B cell (primary cell): ENCODE measurements around the gene ZFP1. TPM values are rescaled to one million over a fixed set of nuclear protein-coding genes. Genes with fewer than 3 reads are reported as not detected.

Source experiments
- ATAC-seq: fragments of 200-7000 bp; cut with Tn5 transposase; one replicate; pipeline ENCODE4 v1.10.0; 2021; ENCODE audit warnings: low read depth, mild to moderate bottlenecking, moderate number of reproducible peaks, moderate library complexity
- CTCF ChIA-PET: fragments of 350-600 bp; sonication (Branson Sonifier 250); formaldehyde crosslinking; loops from one replicate; lab custom pipeline; 2021; ENCODE audit warnings: antibody characterized with exemption, inconsistent platforms; lab: Charles Lee
- POLR2A ChIA-PET: fragments of 350-600 bp; sonication (Branson Sonifier 250); formaldehyde crosslinking; loops from one replicate; lab custom pipeline; 2021; ENCODE audit warnings: antibody characterized with exemption; lab: Charles Lee
- DNase-seq: peaks from one replicate; pipeline ENCODE4 v3.0.0; 2013
- H2AFZ ChIP-seq: 2 replicates; pipeline ENCODE4 v1.6.1; 2012; ENCODE audit warnings: mild to moderate bottlenecking, low read depth, low read length; ENCODE audit not compliant: insufficient read depth, poor library complexity, severe bottlenecking
- H3K27ac ChIP-seq, 2 donors: 1 replicate in 1 of 2; 2 replicates in 1 of 2; pipeline ENCODE4 v1.5.1; 2012 to 2013; ENCODE audit warnings: low read length in 2 of 2, mild to moderate bottlenecking in 2 of 2, moderate library complexity in 1 of 2
- H3K27me3 ChIP-seq, 4 experiments: fragments of 200-600 bp in 1 of 4; sonication (generic) in 1 of 4; replicated peaks in 1 of 4; 1 replicate in 2 of 4; 2 replicates in 2 of 4; pipeline versions ENCODE4 v1.6.1 to v1.7.0; 2013 to 2016; ENCODE audit warnings: low read length in 3 of 4, mild to moderate bottlenecking in 2 of 4, mixed read lengths in 1 of 4, moderate library complexity in 1 of 4; ENCODE audit not compliant: insufficient read depth in 4 of 4, control insufficient read depth in 3 of 4; ENCODE audit errors: control extremely low read depth in 1 of 4
- H3K36me3 ChIP-seq, 2 experiments: replicated peaks in 1 of 2; 1 replicate in 1 of 2; 2 replicates in 1 of 2; pipeline versions ENCODE4 v1.6.1 to v1.7.1; 2013; ENCODE audit warnings: low read length in 1 of 2; ENCODE audit not compliant: insufficient read depth in 2 of 2, control insufficient read depth in 1 of 2; ENCODE audit errors: control extremely low read depth in 1 of 2, extremely low read depth in 1 of 2
- H3K4me1 ChIP-seq, 2 donors: fragments of 200-600 bp in 1 of 2; sonication (generic) in 1 of 2; 1 replicate in 1 of 2; 2 replicates in 1 of 2; pipeline versions ENCODE4 v1.5.1 to v1.6.1; 2013 to 2017; ENCODE audit warnings: low read length in 2 of 2; ENCODE audit not compliant: control insufficient read depth in 2 of 2, insufficient read depth in 2 of 2
- H3K4me2 ChIP-seq: replicated peaks from 2 replicates; pipeline ENCODE3; 2012; ENCODE audit warnings: mild to moderate bottlenecking, low read depth, low read length; ENCODE audit not compliant: poor library complexity, severe bottlenecking
- H3K4me3 ChIP-seq, 5 experiments: fragments of 200-600 bp in 1 of 5; sonication (generic) in 1 of 5; 1 replicate in 3 of 5; 2 replicates in 2 of 5; pipeline versions ENCODE4 v1.5.1 to v1.7.0; 2011 to 2016; ENCODE audit warnings: low read length in 4 of 5, mild to moderate bottlenecking in 4 of 5, low read depth in 2 of 5, control low read depth in 1 of 5, moderate library complexity in 1 of 5; ENCODE audit not compliant: insufficient read depth in 1 of 5; ENCODE audit errors: control extremely low read depth in 1 of 5, extremely low read depth in 1 of 5
- H3K79me2 ChIP-seq: fragments of 200-600 bp; sonication (generic); one replicate; pipeline ENCODE4 v1.6.0; 2016; ENCODE audit warnings: low read length; ENCODE audit not compliant: control insufficient read depth, insufficient read depth
- H3K9ac ChIP-seq: fragments of 200-600 bp; sonication (generic); 2 replicates; pipeline ENCODE4 v1.6.1; 2017; ENCODE audit warnings: mild to moderate bottlenecking, low read length, moderate library complexity
- H3K9me3 ChIP-seq, 3 donors: one replicate each; pipeline versions ENCODE4 v1.6.1 to v1.7.1; 2013; ENCODE audit warnings: low read length in 2 of 3; ENCODE audit not compliant: control insufficient read depth in 2 of 3, insufficient read depth in 1 of 3; ENCODE audit errors: control extremely low read depth in 1 of 3
- H4K20me1 ChIP-seq: 2 replicates; pipeline ENCODE4 v1.6.0; 2012; ENCODE audit warnings: mild to moderate bottlenecking, low read length; ENCODE audit not compliant: insufficient read depth, control insufficient read depth, poor library complexity, severe bottlenecking
- H3K27ac Mint-ChIP-seq: one replicate; pipeline ENCODE4 v1.8.0; 2021; ENCODE audit warnings: mixed read lengths
- H3K27me3 Mint-ChIP-seq: one replicate; pipeline ENCODE4 v1.8.0; 2021; ENCODE audit warnings: mixed read lengths
- H3K4me1 Mint-ChIP-seq: one replicate; pipeline ENCODE4 v1.8.0; 2021; ENCODE audit warnings: mixed read lengths
- H3K4me3 Mint-ChIP-seq: one replicate; pipeline ENCODE4 v1.8.0; 2021; ENCODE audit warnings: mixed read lengths
- H3K9me3 Mint-ChIP-seq: one replicate; pipeline ENCODE4 v1.8.0; 2022; ENCODE audit warnings: mixed read lengths; ENCODE audit not compliant: insufficient read depth
- CTCF ChIP-seq: fragments of 200-600 bp; IDR thresholded peaks from one replicate; pipeline ENCODE4 v1.8.0; 2022; ENCODE audit warnings: antibody characterized with exemption, mild to moderate bottlenecking
- EZH2 ChIP-seq: IDR thresholded peaks from 2 replicates; pipeline ENCODE4 v1.6.1; 2012; ENCODE audit warnings: borderline replicate concordance, low read depth, mild to moderate bottlenecking, moderate library complexity, low read length; ENCODE audit not compliant: insufficient read depth, poor library complexity, severe bottlenecking
- WGBS: methylation state at CpG from one replicate; pipeline ENCODE4 v1.1.5; 2013; ENCODE audit warnings: missing lambda C conversion rate; ENCODE audit not compliant: insufficient coverage; 5-methylcytosine and 5-hydroxymethylcytosine counted together
- intact Hi-C: fragments of 100-400 bp; cut with micrococcal nuclease; formaldehyde crosslinking; loops from one replicate; pipeline ENCODE4 v1.10.0; 2022
- polyA plus RNA-seq: library from polyadenylated mRNA; depleted of rRNA; stranded (reverse); fragments of >200 nt; gene quantifications from 2 replicates; pipeline ENCODE4 v1.2.3, GENCODE V29; 2012
- total RNA-seq, 2 donors: library from RNA; stranded (reverse); fragments of 120-200 nt in 1 of 2; gene quantifications; 1 replicate in 1 of 2; 2 replicates in 1 of 2; pipeline versions ENCODE4 v1.2.3 to v1.2.4, GENCODE V29; 2013 to 2022

ZFP1 gene
- total and polyA plus RNA-seq, 2 donors (not counting 1 experiment from before 2014, with no cell fraction given): 3.4 to 13.4 TPM

- Mint-ChIP-seq H3K27ac (no peak overlapping the region), H3K27me3 (peaks cover 36% of the 10 kb centered on the region), H3K4me3 (no peak overlapping the region), H3K9me3 (no peaks in the 10 kb centered on the region), H3K4me1 (no peaks in the 10 kb centered on the region)
- Histone ChIP-seq H3K9ac (no peak overlapping the region), H3K4me3 (no peak overlapping the region), H3K27me3 (peaks cover 0 to 27% (median under 1%) of the 10 kb centered on the region in 4 experiments), H3K79me2 (no peaks in the 10 kb centered on the region), H3K27ac (no peak overlapping the region), H3K36me3 (no peaks in the 10 kb centered on the region), H2AFZ (no peak overlapping the region), H3K9me3 (peaks cover 0 to 4% (median 0%) of the 10 kb centered on the region in 3 donors), H3K4me1 (no peaks in the 10 kb centered on the region), H3K4me2 (no peak overlapping the region), H4K20me1 (no peaks in the 10 kb centered on the region)
- ChIA-PET POLR2A (interaction anchor here (0.6 kb wide), 1 partner anchor 292 kb away, joined by 3 read pairs; no protein-coding TSS in a partner anchor), CTCF (no interaction called here)
- ATAC-seq: no peak
- WGBS: 96% methylated on average over 18 of the region's 21 CpGs
- intact Hi-C loops: no loop called here
- no peak for DNase-seq
- TF ChIP-seq EZH2: no peak
- TF ChIP-seq CTCF: no peak
These were observed 44.4 kb downstream of the ZFP1 start for GRCh38 chr16:75192606-75193264.

- 100% methylated on average over 3 of the region's 4 CpGs for WGBS
- H3K4me1 ChIP-seq: peaks cover 0 to 2% of the 10 kb centered on the region in 2 donors
- no peaks in the 10 kb centered on the region for H4K20me1 ChIP-seq
- TF ChIP-seq EZH2 (no peak), CTCF (no peak)
- Mint-ChIP-seq H3K4me3 (no peak overlapping the region), H3K27me3 (peaks cover 41% of the 10 kb centered on the region), H3K9me3 (no peaks in the 10 kb centered on the region), H3K4me1 (no peaks in the 10 kb centered on the region), H3K27ac (no peak overlapping the region)
- peaks cover 0 to 4% (median 0%) of the 10 kb centered on the region in 3 donors for H3K9me3 ChIP-seq
- H3K4me3 ChIP-seq: no peak overlapping the region
- no peaks in the 10 kb centered on the region for H3K79me2 ChIP-seq
- ATAC-seq: no peak
- peaks cover 0 to 32% (median 5%) of the 10 kb centered on the region in 4 experiments for H3K27me3 ChIP-seq
- intact Hi-C loops: no loop called here
- H2AFZ ChIP-seq: no peak overlapping the region
- no peak overlapping the region for H3K27ac ChIP-seq
- DNase-seq: no peak
- H3K36me3 ChIP-seq: no peaks in the 10 kb centered on the region
- H3K4me2 ChIP-seq: no peak overlapping the region
- no peak overlapping the region for H3K9ac ChIP-seq
- POLR2A ChIA-PET: interaction anchor here (0.6 kb wide), 1 partner anchor 292 kb away, joined by 3 read pairs; no protein-coding TSS in a partner anchor
- CTCF ChIA-PET: no interaction called here
These were observed 44.9 kb downstream of the ZFP1 start for GRCh38 chr16:75193265-75193650.
